ENCODE measurements around the gene TMEM91.
"Not testable (repeated sequence)": the region's sequence is repeated elsewhere in the genome, so short reads cannot be mapped to it uniquely, and the experiment has no call there.

The TMEM91 gene

GRCh38 chr19:41407271-41407670, 30.9 kb downstream of the TMEM91 start:
- TF ChIP-seq CTCF (IDR thresholded peaks at IDR 0.05; ENCODE audit: low read depth, low read length) = no peak
- no peak for DNase-seq (ENCODE audit: extremely low read depth, low read depth)

GRCh38 chr19:41408256-41408655, 31.9 kb downstream of the TMEM91 start:
- no peak for DNase-seq (ENCODE audit: extremely low read depth, low read depth)

GRCh38 chr19:41408846-41409245, 32.5 kb downstream of the TMEM91 start:
- not testable (repeated sequence) for DNase-seq (ENCODE audit: extremely low read depth, low read depth)

More at GRCh38 chr19:41408256-41408655, 31.9 kb downstream of the TMEM91 start:
- TF ChIP-seq CTCF (IDR thresholded peaks at IDR 0.05; ENCODE audit: low read depth, low read length) = no peak

GRCh38 chr19:41409288-41409687, 33.0 kb downstream of the TMEM91 start:
- no peak for TF ChIP-seq CTCF (IDR thresholded peaks at IDR 0.05; ENCODE audit: low read depth, low read length)
- no peak for DNase-seq (ENCODE audit: extremely low read depth, low read depth)

- DNase-seq (ENCODE audit: extremely low read depth, low read depth) = no peak
Measured at GRCh38 chr19:41410336-41411054, 34.2 kb downstream of the TMEM91 start.

GRCh38 chr19:41411100-41411967, 35.0 kb downstream of the TMEM91 start:
- DNase-seq (ENCODE audit: extremely low read depth, low read depth) = no peak
- TF ChIP-seq CTCF (IDR thresholded peaks at IDR 0.05; ENCODE audit: low read depth, low read length) = no peak

More at GRCh38 chr19:41410336-41411054, 34.2 kb downstream of the TMEM91 start:
- no peak for TF ChIP-seq CTCF (IDR thresholded peaks at IDR 0.05; ENCODE audit: low read depth, low read length)

- TF ChIP-seq CTCF (IDR thresholded peaks at IDR 0.05; ENCODE audit: low read depth, low read length) = no peak
- no peak for DNase-seq (ENCODE audit: extremely low read depth, low read depth)
Measured at GRCh38 chr19:41411968-41412265, 35.6 kb downstream of the TMEM91 start.
